Breast epithelium (tissue), 4 donors: ENCODE data around the gene ARMC12. TPM values are rescaled to one million over a fixed set of nuclear protein-coding genes. Genes with fewer than 3 reads are reported as not detected.

Source experiments
- DNase-seq, 2 donors: peaks; one replicate each; pipeline ENCODE4 v3.0.0-alpha.2; 2019; ENCODE audit warnings: low spot score in 2 of 2
- H3K27ac ChIP-seq, 2 donors: fragments of 200-600 bp; sonication (generic) in 1 of 2; one replicate each; pipeline ENCODE4 v1.5.1; 2016 to 2019; ENCODE audit warnings: mild to moderate bottlenecking in 1 of 2
- H3K27me3 ChIP-seq, 2 donors: fragments of 200-600 bp; sonication (generic) in 1 of 2; one replicate each; pipeline versions ENCODE4 v1.5.1 to v1.6.0; 2017 to 2019; ENCODE audit warnings: control low read depth in 1 of 2, mild to moderate bottlenecking in 1 of 2
- H3K36me3 ChIP-seq: fragments of 200-600 bp; one replicate; pipeline ENCODE4 v1.5.1; 2019
- H3K4me1 ChIP-seq, 2 donors: fragments of 200-600 bp; sonication (generic); one replicate each; pipeline ENCODE4 v1.5.1; 2016 to 2019; ENCODE audit warnings: control low read depth in 1 of 2
- H3K4me3 ChIP-seq, 3 donors: fragments of 200-600 bp; sonication (generic); 1 replicate in 2 of 3; 2 replicates in 1 of 3; pipeline ENCODE4 v1.5.1; 2016 to 2019; ENCODE audit warnings: mild to moderate bottlenecking in 3 of 3, moderate library complexity in 2 of 3
- H3K9me3 ChIP-seq, 2 donors: fragments of 200-600 bp; sonication (generic) in 1 of 2; one replicate each; pipeline ENCODE4 v1.5.1; 2016 to 2019; ENCODE audit warnings: control low read depth in 1 of 2
- CTCF ChIP-seq, 3 donors: fragments of 450-650 bp; IDR thresholded peaks; one replicate each; pipeline ENCODE4 v1.5.1; 2016 to 2017; ENCODE audit warnings: antibody characterized with exemption in 3 of 3, mild to moderate bottlenecking in 3 of 3, moderate library complexity in 3 of 3
- POLR2A ChIP-seq: fragments of 450-650 bp; IDR thresholded peaks from one replicate; pipeline ENCODE4 v1.6.1; 2016; ENCODE audit warnings: antibody characterized with exemption, mild to moderate bottlenecking, moderate library complexity
- POLR2AphosphoS5 ChIP-seq, 3 donors: sonication (generic); formaldehyde crosslinking; IDR thresholded peaks; one replicate each; pipeline ENCODE4 v1.6.1; 2017; ENCODE audit warnings: antibody characterized with exemption in 3 of 3
- intact Hi-C: fragments of 100-400 bp; cut with DNase I; formaldehyde crosslinking; loops from one replicate; pipeline ENCODE4 v1.15.1; 2023; ENCODE audit warnings: low total_unique reads
- total RNA-seq, 3 donors: library from RNA; depleted of rRNA; stranded (reverse); fragments of >200 nt; gene quantifications; one replicate each; pipeline ENCODE4 v1.1.0, GENCODE V29; 2016

Gene ARMC12
- total RNA-seq, 3 donors from 2014 or later: 0.29 to 1.4 (median 0.33) TPM

- H3K27ac ChIP-seq: no peak overlapping the region
- no peak for TF ChIP-seq CTCF (IDR thresholded peaks at IDR 0.05)
- no peak for TF ChIP-seq POLR2AphosphoS5 (IDR thresholded peaks at IDR 0.05)
- TF ChIP-seq POLR2A: no peak
- intact Hi-C loops: loop anchor here (2.0 kb wide), 1 partner anchor 46 kb away; no protein-coding TSS in a partner anchor
- no peaks in the 10 kb centered on the region for H3K9me3 ChIP-seq
- no peaks in the 10 kb centered on the region for H3K4me1 ChIP-seq
- DNase-seq: peak in 1 of 2 donors; percentile 9
- H3K36me3 ChIP-seq: no peaks in the 10 kb centered on the region
- no peak overlapping the region for H3K4me3 ChIP-seq
- H3K27me3 ChIP-seq: no peaks in the 10 kb centered on the region
Measured at GRCh38 chr6:35716798-35717197, 20.0 kb upstream of the ARMC12 start.

DNA sequence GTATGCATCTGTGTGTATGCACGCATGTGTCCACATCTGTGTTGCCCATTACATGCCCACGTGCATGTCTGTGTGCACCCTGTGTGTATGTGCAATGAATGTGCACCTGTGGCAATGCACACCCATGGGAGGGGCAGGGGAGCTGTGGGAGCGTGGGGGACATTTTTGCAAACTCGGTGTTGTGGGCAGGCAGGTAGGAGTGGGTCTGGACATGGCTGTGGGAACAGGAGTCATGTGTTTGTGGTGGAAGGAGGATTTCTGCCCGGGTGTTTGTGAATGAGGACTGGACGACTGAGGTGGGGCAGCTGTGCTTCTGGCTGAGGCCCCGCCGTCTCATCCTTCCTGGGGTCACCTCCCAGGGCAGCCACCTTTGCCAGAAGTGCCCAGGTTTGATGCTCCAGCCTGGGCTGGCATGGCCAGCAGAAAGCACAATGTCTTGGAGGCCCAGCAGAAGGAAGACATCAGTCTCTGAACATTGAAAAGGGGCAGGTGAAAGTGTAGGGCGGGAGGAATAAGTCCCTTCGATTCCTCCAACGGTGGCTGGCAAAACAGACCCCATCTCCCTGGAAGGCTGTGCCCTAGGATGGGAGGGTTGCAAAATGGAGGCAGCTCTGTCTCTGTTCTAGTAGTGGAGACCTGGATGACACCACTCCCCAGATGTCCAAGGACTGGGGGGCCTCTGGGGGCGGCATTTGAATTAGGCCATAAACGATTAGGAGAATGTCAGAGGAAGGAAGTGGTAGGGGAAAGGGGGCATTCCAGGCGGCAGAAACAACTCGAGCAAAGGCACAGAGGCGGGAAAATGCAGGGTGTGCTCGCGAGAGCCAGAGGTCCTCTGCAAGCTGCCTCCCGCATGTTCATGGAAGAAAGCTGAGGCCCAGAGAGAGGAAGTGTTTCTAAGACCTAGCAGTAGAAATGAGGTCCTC, 19.1 kb upstream of the ARMC12 start:
- Histone ChIP-seq H3K27ac (no peak overlapping the region), H3K4me1 (no peaks in the 10 kb centered on the region)

DNA sequence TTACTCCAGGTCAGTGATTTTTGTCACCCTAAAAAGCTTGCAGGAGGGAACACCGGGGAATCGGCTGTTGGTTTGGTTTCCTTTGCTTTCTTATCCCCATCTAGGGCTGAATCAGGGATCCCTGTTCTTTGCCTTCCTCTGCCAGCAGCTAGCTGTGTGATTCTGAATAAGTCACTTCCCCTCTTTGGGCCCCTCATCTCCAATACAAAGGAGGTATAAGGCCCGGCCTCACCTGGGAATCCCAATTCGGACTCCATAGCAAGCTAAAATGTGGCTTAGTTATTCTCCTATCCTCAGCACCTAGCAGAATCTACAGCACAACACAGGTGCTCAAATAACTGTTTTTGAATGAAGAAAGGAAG, 18.5 kb upstream of the ARMC12 start:
- no peaks in the 10 kb centered on the region for H3K4me1 ChIP-seq
- H3K4me3 ChIP-seq: no peak overlapping the region
- H3K27ac ChIP-seq: no peak overlapping the region
- no peak for DNase-seq
- TF ChIP-seq CTCF (IDR thresholded peaks at IDR 0.05): no peak
- TF ChIP-seq POLR2A: no peak
- TF ChIP-seq POLR2AphosphoS5 (IDR thresholded peaks at IDR 0.05): no peak
- intact Hi-C loops: no loop called here
- no peaks in the 10 kb centered on the region for H3K27me3 ChIP-seq
- no peaks in the 10 kb centered on the region for H3K36me3 ChIP-seq
- no peaks in the 10 kb centered on the region for H3K9me3 ChIP-seq

More for the DNA sequence above, 19.1 kb upstream of the ARMC12 start:
- peak in 1 of 2 donors; percentile 28 for DNase-seq
- H3K9me3 ChIP-seq: no peaks in the 10 kb centered on the region
- no peaks in the 10 kb centered on the region for H3K27me3 ChIP-seq
- intact Hi-C loops: loop anchor here (2.0 kb wide), 1 partner anchor 47 kb away; no protein-coding TSS in a partner anchor
- H3K36me3 ChIP-seq: no peaks in the 10 kb centered on the region
- TF ChIP-seq POLR2AphosphoS5 (IDR thresholded peaks at IDR 0.05) (no peak), POLR2A (no peak), CTCF (IDR thresholded peaks at IDR 0.05) (no peak)
- no peak overlapping the region for H3K4me3 ChIP-seq

GRCh38 chr6:35718911-35719381, 17.9 kb upstream of the ARMC12 start:
- intact Hi-C loops: no loop called here
- no peaks in the 10 kb centered on the region for H3K27me3 ChIP-seq
- no peaks in the 10 kb centered on the region for H3K4me1 ChIP-seq
- peak overlapping the region in 1 of 2 donors; percentile 41 for H3K27ac ChIP-seq
- no peak for TF ChIP-seq CTCF (IDR thresholded peaks at IDR 0.05)
- TF ChIP-seq POLR2AphosphoS5 (IDR thresholded peaks at IDR 0.05): no peak
- peak in 1 of 2 donors; percentile 19 for DNase-seq
- no peaks in the 10 kb centered on the region for H3K36me3 ChIP-seq
- H3K9me3 ChIP-seq: no peaks in the 10 kb centered on the region
- no peak overlapping the region for H3K4me3 ChIP-seq

GRCh38 chr6:35719404-35719829, 17.4 kb upstream of the ARMC12 start:
- Histone ChIP-seq H3K4me3 (peak overlapping the region in 1 of 3 donors; percentile 35), H3K36me3 (no peaks in the 10 kb centered on the region), H3K4me1 (no peaks in the 10 kb centered on the region), H3K27me3 (no peaks in the 10 kb centered on the region), H3K9me3 (no peaks in the 10 kb centered on the region), H3K27ac (peak overlapping the region in 1 of 2 donors; percentile 65)
- TF ChIP-seq POLR2AphosphoS5 (IDR thresholded peaks at IDR 0.05) (no peak), POLR2A (no peak), CTCF (IDR thresholded peaks at IDR 0.05) (no peak)
- no peak for DNase-seq
- intact Hi-C loops: no loop called here
